H1 (cell line): Measurements from ENCODE around the gene TSNAXIP1. TPM values are rescaled to one million over a fixed set of nuclear protein-coding genes. Genes with fewer than 3 reads are reported as not detected.

ENCODE experiments used
- CTCF ChIA-PET: fragments of 300-600 bp; sonication (Branson Sonifier 250); formaldehyde crosslinking; loops from one replicate; lab custom pipeline; 2021; ENCODE audit not compliant: partially characterized antibody; lab: Charles Lee
- POLR2A ChIA-PET: fragments of 300-600 bp; sonication (Branson Sonifier 250); formaldehyde crosslinking; loops from one replicate; lab custom pipeline; 2021; ENCODE audit warnings: inconsistent platforms; ENCODE audit not compliant: partially characterized antibody; lab: Charles Lee
- DNase-seq, 2 experiments: peaks; one replicate each; pipeline versions ENCODE4 v3.0.0 to v3.0.0-alpha.2; 2010 to 2022; ENCODE audit warnings: low spot score in 2 of 2, low read depth in 1 of 2, mixed read lengths in 1 of 2
- FAIRE-seq: peaks from 2 replicates; lab custom pipeline; 2011; peaks lifted over from hg19 to GRCh38; lab: Jason Lieb, UNC
- H2AFZ ChIP-seq: 2 replicates; pipeline ENCODE4 v1.8.1; 2012; ENCODE audit warnings: low read length, inconsistent platforms
- H2AK5ac ChIP-seq: 2 replicates; pipeline ENCODE4 v1.6.1; 2013; ENCODE audit warnings: low read depth, low read length
- H2BK120ac ChIP-seq: replicated peaks from 2 replicates; pipeline ENCODE3; 2013; ENCODE audit warnings: low read depth, low read length, inconsistent platforms
- H2BK12ac ChIP-seq: 2 replicates; pipeline ENCODE4 v1.6.1; 2013; ENCODE audit warnings: low read depth, low read length
- H2BK15ac ChIP-seq: 2 replicates; pipeline ENCODE4 v1.6.1; 2013; ENCODE audit warnings: low read length
- H2BK20ac ChIP-seq: 2 replicates; pipeline ENCODE4 v1.6.1; 2013; ENCODE audit warnings: low read length
- H2BK5ac ChIP-seq: 2 replicates; pipeline ENCODE4 v1.6.1; 2013; ENCODE audit warnings: low read depth, low read length
- H3K14ac ChIP-seq: 2 replicates; pipeline ENCODE4 v1.6.1; 2013; ENCODE audit warnings: inconsistent platforms; ENCODE audit not compliant: insufficient read length
- H3K18ac ChIP-seq: 2 replicates; pipeline ENCODE4 v1.6.1; 2013; ENCODE audit warnings: low read length; ENCODE audit errors: extremely low read depth
- H3K23ac ChIP-seq: 2 replicates; pipeline ENCODE4 v1.6.1; 2013; ENCODE audit warnings: inconsistent platforms; ENCODE audit not compliant: insufficient read length
- H3K23me2 ChIP-seq: 2 replicates; pipeline ENCODE4 v1.6.1; 2013; ENCODE audit warnings: low read depth, low read length
- H3K27ac ChIP-seq: 2 replicates; pipeline ENCODE4 v1.6.1; 2011; ENCODE audit warnings: low read depth, low read length, inconsistent platforms
- H3K27me3 ChIP-seq, 4 experiments: replicated peaks in 1 of 4; 1 replicate in 1 of 4; 2 replicates in 3 of 4; pipeline versions ENCODE4 v1.6.1 to v1.8.1; 2011 to 2013; ENCODE audit warnings: low read length in 3 of 4, mild to moderate bottlenecking in 3 of 4, inconsistent platforms in 2 of 4, mixed read lengths in 2 of 4, moderate library complexity in 1 of 4; ENCODE audit not compliant: control insufficient read depth in 3 of 4, insufficient read depth in 3 of 4; ENCODE audit errors: extremely low read depth in 1 of 4
- H3K36me3 ChIP-seq, 4 experiments: 2 replicates each; pipeline versions ENCODE4 v1.6.1 to v1.8.1; 2011 to 2013; ENCODE audit warnings: mild to moderate bottlenecking in 4 of 4, low read length in 3 of 4, moderate library complexity in 2 of 4, control low read depth in 1 of 4, inconsistent platforms in 1 of 4; ENCODE audit not compliant: insufficient read depth in 4 of 4, control insufficient read depth in 2 of 4
- H3K4ac ChIP-seq: replicated peaks from 2 replicates; pipeline ENCODE3; 2013; ENCODE audit warnings: low read length, low read depth, mixed read lengths, inconsistent platforms; ENCODE audit not compliant: insufficient read length
- H3K4me1 ChIP-seq, 4 experiments: replicated peaks in 1 of 4; 1 replicate in 1 of 4; 2 replicates in 3 of 4; pipeline versions ENCODE4 v1.6.1 to v1.8.1; 2011 to 2013; ENCODE audit warnings: low read length in 3 of 4, inconsistent platforms in 2 of 4, mixed read lengths in 1 of 4; ENCODE audit not compliant: insufficient read depth in 4 of 4, control insufficient read depth in 3 of 4
- H3K4me2 ChIP-seq, 2 experiments: 2 replicates each; pipeline versions ENCODE4 v1.6.1 to v1.8.1; 2011 to 2013; ENCODE audit warnings: low read depth in 2 of 2, low read length in 2 of 2, control low read depth in 1 of 2, inconsistent platforms in 1 of 2, mild to moderate bottlenecking in 1 of 2; ENCODE audit not compliant: insufficient read depth in 1 of 2
- H3K4me3 ChIP-seq, 4 experiments: fragments of 200-600, 300-600 bp in 1 of 4; sonication (generic), shearing (Covaris generic), sonication (Bioruptor Twin) in 1 of 4; 2 replicates each; pipeline versions ENCODE4 v1.5.1 to v1.8.1; 2011 to 2016; ENCODE audit warnings: low read length in 4 of 4, low read depth in 3 of 4, control low read depth in 2 of 4, inconsistent platforms in 2 of 4, mild to moderate bottlenecking in 2 of 4, mixed read lengths in 1 of 4, moderate library complexity in 1 of 4; ENCODE audit not compliant: insufficient read depth in 2 of 4; ENCODE audit errors: extremely low read depth in 1 of 4
- H3K56ac ChIP-seq: replicated peaks from 2 replicates; pipeline ENCODE3; 2013; ENCODE audit warnings: low read depth, mild to moderate bottlenecking, mixed read lengths, low read length, inconsistent platforms; ENCODE audit not compliant: insufficient read length
- H3K79me1 ChIP-seq: 2 replicates; pipeline ENCODE4 v1.6.1; 2013; ENCODE audit warnings: low read depth, low read length, control low read depth
- H3K79me2 ChIP-seq, 2 experiments: 2 replicates each; pipeline versions ENCODE4 v1.6.1 to v1.8.1; 2012 to 2013; ENCODE audit warnings: low read length in 2 of 2, mild to moderate bottlenecking in 2 of 2, inconsistent platforms in 1 of 2; ENCODE audit not compliant: insufficient read depth in 2 of 2, control insufficient read depth in 1 of 2
- H3K9ac ChIP-seq, 4 experiments: replicated peaks in 1 of 4; 1 replicate in 1 of 4; 2 replicates in 3 of 4; pipeline versions ENCODE4 v1.6.1 to v1.8.1; 2011 to 2013; ENCODE audit warnings: low read depth in 3 of 4, low read length in 3 of 4, control low read depth in 2 of 4, mild to moderate bottlenecking in 2 of 4, moderate library complexity in 2 of 4, inconsistent platforms in 1 of 4; ENCODE audit errors: extremely low read depth in 1 of 4
- H3K9me3 ChIP-seq, 2 experiments: 2 replicates each; pipeline versions ENCODE4 v1.6.1 to v1.8.1; 2012 to 2013; ENCODE audit warnings: mild to moderate bottlenecking in 2 of 2, moderate library complexity in 2 of 2, control low read depth in 1 of 2, inconsistent platforms in 1 of 2, low read depth in 1 of 2, low read length in 1 of 2, mixed read lengths in 1 of 2; ENCODE audit not compliant: insufficient read depth in 2 of 2
- H4K20me1 ChIP-seq, 2 experiments: replicated peaks in 1 of 2; 2 replicates each; pipeline versions ENCODE3 to v1.8.1; 2011 to 2013; ENCODE audit warnings: inconsistent platforms in 2 of 2, low read length in 2 of 2, mild to moderate bottlenecking in 1 of 2; ENCODE audit not compliant: insufficient read depth in 2 of 2, control insufficient read depth in 1 of 2
- H4K5ac ChIP-seq: 2 replicates; pipeline ENCODE4 v1.6.1; 2013; ENCODE audit warnings: low read length, low read depth, mixed read lengths, inconsistent platforms; ENCODE audit not compliant: insufficient read length
- H4K8ac ChIP-seq: 2 replicates; pipeline ENCODE4 v1.8.0; 2013; ENCODE audit warnings: mild to moderate bottlenecking, moderate library complexity, low read length, inconsistent platforms; ENCODE audit not compliant: insufficient read depth; ENCODE audit errors: extremely low read depth
- H4K91ac ChIP-seq: replicated peaks from 2 replicates; pipeline ENCODE3; 2013; ENCODE audit warnings: low read length, mixed read lengths, inconsistent platforms; ENCODE audit not compliant: insufficient read length
- CHD2 ChIP-seq: IDR thresholded peaks from 2 replicates; pipeline ENCODE4 v1.6.1; 2012; ENCODE audit warnings: low read length, improper control_type of control experiment
- CTBP2 ChIP-seq: IDR thresholded peaks from 2 replicates; pipeline ENCODE4 v1.7.0; 2011; ENCODE audit warnings: borderline replicate concordance, mild to moderate bottlenecking, moderate library complexity, mixed read lengths, low read length; ENCODE audit not compliant: insufficient read depth, insufficient read length
- JUND ChIP-seq: IDR thresholded peaks from 2 replicates; pipeline ENCODE4 v1.6.1; 2011; ENCODE audit warnings: mild to moderate bottlenecking, improper control_type of control experiment, low read length
- NANOG ChIP-seq: IDR thresholded peaks from 2 replicates; pipeline ENCODE4 v1.6.1; 2011; ENCODE audit warnings: low read length, low read depth, mild to moderate bottlenecking, inconsistent platforms; ENCODE audit not compliant: insufficient read depth, poor library complexity, severe bottlenecking
- POU5F1 ChIP-seq: IDR thresholded peaks from 2 replicates; pipeline ENCODE4 v1.6.1; 2011; ENCODE audit warnings: low read depth, mild to moderate bottlenecking, low read length, moderate library complexity
- RAD21 ChIP-seq, 2 experiments: IDR thresholded peaks in 1 of 2; conservative IDR thresholded peaks in 1 of 2; 2 replicates each; pipeline ENCODE4 v1.6.1; 2011; ENCODE audit warnings: low read depth in 2 of 2, low read length in 2 of 2, improper control_type of control experiment in 1 of 2, inconsistent platforms in 1 of 2, mild to moderate bottlenecking in 1 of 2, moderate library complexity in 1 of 2
- RFX5 ChIP-seq: IDR thresholded peaks from 2 replicates; pipeline ENCODE4 v1.6.1; 2011; ENCODE audit warnings: low read depth, low read length, improper control_type of control experiment, borderline replicate concordance
- SIN3A ChIP-seq, 2 experiments: IDR thresholded peaks in 1 of 2; conservative IDR thresholded peaks in 1 of 2; 2 replicates each; pipeline ENCODE4 v1.6.1; 2011 to 2012; ENCODE audit warnings: low read length in 2 of 2, improper control_type of control experiment in 1 of 2, low read depth in 1 of 2, mild to moderate bottlenecking in 1 of 2
- SP1 ChIP-seq: IDR thresholded peaks from 2 replicates; pipeline ENCODE4 v1.6.1; 2011; ENCODE audit warnings: low read depth, low read length
- SRF ChIP-seq: IDR thresholded peaks from 2 replicates; pipeline ENCODE4 v1.6.1; 2011; ENCODE audit warnings: mild to moderate bottlenecking, low read depth, low read length, moderate library complexity
- WGBS, 2 experiments: shearing (Covaris generic) in 1 of 2; methylation state at CpG; one replicate each; pipeline versions ENCODE4 v1.1.6 to v1.1.7; 2013 to 2015; ENCODE audit warnings: low lambda C conversion rate in 2 of 2, mixed read lengths in 2 of 2, inconsistent platforms in 1 of 2, low coverage in 1 of 2, missing lambda C conversion rate in 1 of 2; ENCODE audit not compliant: insufficient replicate concordance in 2 of 2, insufficient coverage in 1 of 2, insufficient read length in 1 of 2; ENCODE audit errors: extremely low coverage in 1 of 2, missing lambda C conversion rate in 1 of 2; 5-methylcytosine and 5-hydroxymethylcytosine counted together
- polyA plus RNA-seq, 7 experiments: library from polyadenylated mRNA; depleted of rRNA in 3 of 7; stranded (reverse) in 5 of 7; unstranded in 2 of 7; fragments of >200 nt in 5 of 7; fragments of 200-250 nt in 2 of 7; gene quantifications; 1 replicate in 5 of 7; 2 replicates in 1 of 7; 4 replicates in 1 of 7; pipeline versions ENCODE4 v1.2.1 to v1.2.3, GENCODE V29; 2011 to 2013; ENCODE audit warnings: missing spikeins in 2 of 7, mixed read lengths in 2 of 7
- total RNA-seq: library from RNA; stranded (reverse); fragmentation: NEBNext Ultra II Directional; extraction: Animal tissue kit (Norgen Biotek cat#: 25700); gene quantifications from 2 replicates; pipeline ENCODE4 v1.2.1, GENCODE V29; 2021

Gene TSNAXIP1
- total and polyA plus RNA-seq, 2 of the 8 experiments (the other 6 are each of a cell fraction or from before 2014, with no cell fraction given), result 0.37 to 0.94 TPM

GRCh38 chr16:67842509-67843342 is 36.0 kb downstream of the TSNAXIP1 start:
- peak overlapping the region; percentile 35 to 89 (median 80) for H3K9ac ChIP-seq
- peak overlapping the region; percentile 89 for H4K5ac ChIP-seq
- H3K14ac ChIP-seq, result no peak overlapping the region
- H2BK20ac ChIP-seq, result no peak overlapping the region
- H3K18ac ChIP-seq, result peak overlapping the region; percentile 94
- H4K8ac ChIP-seq, result peak overlapping the region; percentile 98
- peak overlapping the region; percentile 97; the same call in 1 of the 2 replicates for H2BK15ac ChIP-seq
- peak overlapping the region; percentile 91 to 94 for H3K4me2 ChIP-seq
- ChIA-PET CTCF (interaction anchor here (0.5 to 10.2 kb wide), 16 partner anchors 9 to 176 kb away, joined by 3 to 123 read pairs (median 4); partner anchors contain the start of genes C16orf86 and ENKD1), POLR2A (interaction anchor here (0.7 to 11.7 kb wide), 8 partner anchors 9 to 123 kb away, joined by 3 to 100 read pairs (median 3); partner anchors contain the start of gene GFOD2)
- no peak overlapping the region for H3K4ac ChIP-seq
- no peak overlapping the region for H3K23ac ChIP-seq
- peaks cover 10% of the 10 kb centered on the region for H3K79me1 ChIP-seq
- peaks cover 8 to 32% (median 17%) of the 10 kb centered on the region in 4 experiments for H3K4me1 ChIP-seq
- DNase-seq (peak in 1 of 2 experiments; percentile 73), FAIRE-seq (no peak)
- 3% methylated on average over 66 of the region's 67 CpGs; no CpG with 5 or more reads in 1 of the 2 experiments for WGBS, 2 experiments
- no peak overlapping the region for H2AK5ac ChIP-seq
- peak overlapping the region; percentile 78 for H3K56ac ChIP-seq
- H4K20me1 ChIP-seq, result peaks cover 14 to 17% of the 10 kb centered on the region in 2 experiments
- H3K36me3 ChIP-seq, result no peaks in the 10 kb centered on the region
- H3K27me3 ChIP-seq, result no peaks in the 10 kb centered on the region
- H2AFZ ChIP-seq, result peak overlapping the region; percentile 86; the same call in 1 of the 2 replicates
- peak overlapping the region; percentile 75 for H4K91ac ChIP-seq
- peak overlapping the region; percentile 94 for H2BK5ac ChIP-seq
- peak overlapping the region; percentile 84 to 97 (median 95) for H3K4me3 ChIP-seq
- peak overlapping the region; percentile 87; the same call in 1 of the 2 replicates for H2BK12ac ChIP-seq
- H3K23me2 ChIP-seq, result peaks cover 18% of the 10 kb centered on the region
- no peak overlapping the region for H2BK120ac ChIP-seq
- H3K9me3 ChIP-seq, result no peaks in the 10 kb centered on the region
- H3K79me2 ChIP-seq, result peaks cover 3 to 33% of the 10 kb centered on the region in 2 experiments
- H3K27ac ChIP-seq, result peak overlapping the region; percentile 97; the same call in 1 of the 2 replicates
- TF ChIP-seq NANOG, result no peak
- TF ChIP-seq SRF, result 0 out of 2 replicates have a peak, but pooled peaks have one; percentile 19
- TF ChIP-seq SP1, result no peak
- no peak for TF ChIP-seq RFX5
- peak in 1 of 2 experiments; percentile 73; a peak in 1 of 4 replicates for TF ChIP-seq SIN3A (conservative IDR thresholded peaks at IDR 0.05 in 1 of 2, IDR thresholded peaks at IDR 0.05 in 1 of 2; ENCODE audit: low read depth in 1 of 2, low read length in 2 of 2)
- no peak for TF ChIP-seq JUND
- TF ChIP-seq CTBP2, result no peak
- TF ChIP-seq CHD2, result no peak
- TF ChIP-seq RAD21 (IDR thresholded peaks at IDR 0.05 in 1 of 2, conservative IDR thresholded peaks at IDR 0.05 in 1 of 2; ENCODE audit: low read depth in 2 of 2, low read length in 2 of 2), result peak; percentile 17 to 34; a peak in 2 of 4 replicates
- no peak for TF ChIP-seq POU5F1
